ENCODE data around the gene CTSZ.

DNA sequence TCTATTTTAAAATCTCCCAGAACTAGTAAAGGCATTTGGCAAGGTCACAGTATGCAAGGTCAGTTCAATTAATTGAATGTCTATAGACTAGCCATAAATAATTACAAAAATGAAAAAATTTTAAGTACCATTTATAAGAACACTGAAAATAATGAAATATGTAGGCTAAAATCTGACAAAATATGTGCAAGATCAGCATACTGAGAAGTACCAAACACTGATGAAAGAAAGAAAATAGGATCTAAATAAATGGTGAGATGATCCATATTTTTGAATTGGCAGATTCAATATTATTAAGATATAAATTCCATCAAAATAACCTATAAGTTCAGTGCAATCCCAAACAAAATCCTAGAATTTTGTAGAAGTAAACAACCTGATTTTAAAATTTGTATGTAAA, 54.0 kb downstream of the CTSZ start:
- TF ChIP-seq POLR2A (IDR thresholded peaks at IDR 0.05) (no peak), EP300 (IDR thresholded peaks at IDR 0.05) (no peak)
